Mononuclear cell (primary cell): ENCODE measurements around the gene CHRNA10. TPM values are rescaled to one million over a fixed set of nuclear protein-coding genes. Genes with fewer than 3 reads are reported as not detected.
A peak's percentile ranks its signal among the peaks of the same experiment; 100 is the strongest.
"Not testable (repeated sequence)": the region's sequence is repeated elsewhere in the genome, so short reads cannot be mapped to it uniquely, and the experiment has no call there.

Experiments
- H3K27me3 ChIP-seq: 2 replicates; pipeline ENCODE4 v1.6.0; 2011; ENCODE audit warnings: low read length, control low read depth; ENCODE audit not compliant: insufficient read depth
- H3K4me1 ChIP-seq: 2 replicates; pipeline ENCODE4 v1.5.1; 2011; ENCODE audit warnings: mild to moderate bottlenecking, low read length, control low read depth; ENCODE audit not compliant: insufficient read depth
- H3K4me3 ChIP-seq: 2 replicates; pipeline ENCODE4 v1.5.1; 2011; ENCODE audit warnings: mild to moderate bottlenecking, low read length, moderate library complexity
- H3K9me3 ChIP-seq: 2 replicates; pipeline ENCODE4 v1.5.1; 2011; ENCODE audit warnings: low read depth, mild to moderate bottlenecking, control low read depth, low read length
- total RNA-seq: library from RNA; depleted of rRNA; stranded (reverse); fragments of >200 nt; gene quantifications from one replicate; pipeline ENCODE4 v1.2.3, GENCODE V29; 2012

Gene CHRNA10
- total RNA-seq, 1 donor = 0.31 TPM

DNA sequence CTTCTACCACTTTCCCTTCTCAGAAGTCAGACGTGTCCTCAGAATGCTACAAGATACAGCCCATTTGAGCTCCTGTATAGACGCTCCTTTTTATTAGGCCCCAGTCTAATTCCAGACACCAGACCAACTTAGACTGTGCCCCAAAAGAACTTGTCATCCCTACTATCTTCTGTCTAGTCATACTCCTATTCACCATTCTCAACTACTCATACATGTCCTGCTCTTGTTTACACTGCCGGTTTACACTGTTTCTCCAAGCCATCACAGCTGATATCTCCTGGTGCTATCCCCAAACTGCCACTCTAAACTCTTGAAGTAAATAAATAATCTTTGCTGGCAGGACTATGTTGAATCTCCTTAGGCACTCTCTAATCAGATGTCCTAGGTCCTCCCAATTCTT is 18.7 kb downstream of the CHRNA10 start:
- not testable (repeated sequence) for H3K4me3 ChIP-seq, H3K4me1 ChIP-seq, H3K9me3 ChIP-seq, H3K27me3 ChIP-seq

DNA sequence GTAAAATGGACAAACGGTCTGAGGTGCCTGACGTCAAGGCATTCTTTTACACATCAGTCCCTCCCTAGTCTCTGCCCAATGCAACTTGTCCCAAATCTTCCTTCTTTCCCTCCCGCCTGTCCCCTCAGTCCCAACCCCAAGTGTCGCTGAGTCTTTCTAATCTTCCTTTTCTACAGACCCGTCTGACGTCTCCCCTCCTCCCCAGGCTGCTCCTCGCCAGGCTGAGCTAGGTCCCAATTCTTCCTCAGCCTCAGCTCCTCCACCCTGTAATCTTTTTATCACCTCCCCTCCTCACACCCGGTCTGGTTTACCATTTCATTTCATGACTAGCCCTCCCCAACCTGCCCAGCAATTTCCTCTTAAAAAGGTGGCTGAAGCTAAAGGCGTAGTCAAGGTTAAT is 21.8 kb downstream of the CHRNA10 start:
- not testable (repeated sequence) for H3K4me1 ChIP-seq, H3K9me3 ChIP-seq, H3K4me3 ChIP-seq, H3K27me3 ChIP-seq

DNA sequence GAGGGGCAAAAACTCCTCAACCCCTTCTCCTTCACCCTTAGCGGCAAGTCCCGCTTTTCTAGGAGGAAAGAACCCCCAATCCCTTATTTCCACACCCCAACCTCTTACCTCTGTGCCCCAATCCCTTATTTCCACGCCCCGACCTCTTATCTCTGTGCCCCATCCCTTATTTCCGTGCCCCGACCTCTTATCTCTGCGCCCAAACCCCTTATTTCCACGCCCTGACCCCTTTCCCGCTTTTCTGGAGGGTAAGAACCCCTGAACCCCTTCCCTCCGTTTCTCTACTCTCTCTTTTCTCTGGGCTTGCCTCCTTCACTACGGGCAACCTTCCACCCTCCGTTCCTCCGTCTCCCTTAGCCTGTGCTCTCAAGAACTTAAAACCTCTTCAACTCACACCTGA is 22.3 kb downstream of the CHRNA10 start:
- H3K9me3 ChIP-seq, H3K4me3 ChIP-seq, H3K27me3 ChIP-seq, H3K4me1 ChIP-seq: not testable (repeated sequence)

DNA sequence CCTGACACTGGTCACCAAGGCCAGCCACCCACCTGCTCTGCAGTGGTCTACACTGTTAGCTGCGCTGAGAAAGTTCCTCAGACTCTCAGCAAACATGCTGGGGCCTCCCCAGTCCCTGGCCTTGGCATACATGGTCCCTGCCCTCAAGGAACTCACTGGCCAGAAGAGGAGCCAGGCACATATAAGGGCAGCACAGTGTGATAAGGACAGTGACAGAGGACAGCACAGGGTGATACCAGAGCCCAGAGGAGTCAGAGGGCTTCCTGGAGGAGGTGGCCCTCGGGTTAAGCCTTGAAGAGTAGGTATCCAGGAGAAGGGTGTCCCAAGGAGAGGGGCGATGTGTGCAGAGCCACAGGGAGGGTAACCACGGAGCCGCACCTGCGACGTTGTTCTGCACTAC is 25.6 kb downstream of the CHRNA10 start:
- H3K27me3 ChIP-seq = peaks cover 24% of the 10 kb centered on the region
- no peak overlapping the region for H3K4me3 ChIP-seq
- peaks cover 7% of the 10 kb centered on the region for H3K4me1 ChIP-seq
- H3K9me3 ChIP-seq = no peaks in the 10 kb centered on the region

DNA sequence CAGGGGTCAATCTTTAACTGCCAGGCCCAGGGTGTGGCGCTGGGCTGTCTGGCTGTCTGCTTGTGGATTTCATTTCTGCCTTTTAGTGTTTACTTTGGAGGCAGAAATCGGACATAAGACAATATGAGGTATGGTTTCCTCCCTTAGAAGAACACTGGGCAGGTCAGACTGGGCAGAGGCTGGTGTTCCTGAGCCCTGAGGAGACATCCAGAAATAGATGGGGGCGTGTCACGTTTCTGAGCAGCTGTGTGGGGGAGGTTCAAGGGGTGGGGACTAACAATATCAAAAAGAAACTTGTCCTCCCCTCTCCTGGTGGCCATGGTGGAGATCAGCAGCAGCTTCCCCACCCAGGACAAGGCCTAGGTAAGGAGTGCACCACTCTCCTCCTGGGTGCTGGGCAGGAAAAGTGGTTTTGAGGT is 26.4 kb downstream of the CHRNA10 start, which contains the start of gene ART1:
ART1 (plus strand) TSS at position 312 of the 419 bp plus-strand sequence. CDS start 14,086 bp downstream, outside the sequence.
- Histone ChIP-seq H3K9me3 (no peaks in the 10 kb centered on the region), H3K4me1 (peaks cover 7% of the 10 kb centered on the region), H3K27me3 (peaks cover 24% of the 10 kb centered on the region), H3K4me3 (no peak within 1 kb of the TSS)

DNA sequence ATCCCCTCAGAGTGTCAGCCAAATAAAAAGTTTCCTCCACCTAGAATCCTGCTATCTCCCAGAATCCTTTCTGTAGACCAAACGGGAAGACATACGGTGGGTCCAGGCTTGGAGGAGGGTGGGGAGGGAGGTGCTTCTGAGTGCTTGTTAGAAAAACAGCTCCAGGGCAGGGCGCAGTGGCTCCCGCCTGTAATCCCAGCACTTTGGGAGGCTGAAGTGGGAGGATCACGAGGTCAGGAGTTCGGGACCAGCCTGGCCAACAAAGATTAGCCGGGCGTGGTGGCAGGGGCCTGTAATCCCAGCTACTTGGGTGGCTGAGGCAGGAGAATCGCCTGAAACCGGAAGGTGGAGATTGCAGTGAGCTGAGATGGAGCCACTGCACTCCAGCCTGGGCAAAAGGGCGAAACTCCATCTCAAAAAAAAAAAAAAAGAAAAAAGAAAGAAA is 28.1 kb downstream of the CHRNA10 start:
- H3K27me3 ChIP-seq = peaks cover 24% of the 10 kb centered on the region
- H3K4me3 ChIP-seq, H3K4me1 ChIP-seq, H3K9me3 ChIP-seq: not testable (repeated sequence)

DNA sequence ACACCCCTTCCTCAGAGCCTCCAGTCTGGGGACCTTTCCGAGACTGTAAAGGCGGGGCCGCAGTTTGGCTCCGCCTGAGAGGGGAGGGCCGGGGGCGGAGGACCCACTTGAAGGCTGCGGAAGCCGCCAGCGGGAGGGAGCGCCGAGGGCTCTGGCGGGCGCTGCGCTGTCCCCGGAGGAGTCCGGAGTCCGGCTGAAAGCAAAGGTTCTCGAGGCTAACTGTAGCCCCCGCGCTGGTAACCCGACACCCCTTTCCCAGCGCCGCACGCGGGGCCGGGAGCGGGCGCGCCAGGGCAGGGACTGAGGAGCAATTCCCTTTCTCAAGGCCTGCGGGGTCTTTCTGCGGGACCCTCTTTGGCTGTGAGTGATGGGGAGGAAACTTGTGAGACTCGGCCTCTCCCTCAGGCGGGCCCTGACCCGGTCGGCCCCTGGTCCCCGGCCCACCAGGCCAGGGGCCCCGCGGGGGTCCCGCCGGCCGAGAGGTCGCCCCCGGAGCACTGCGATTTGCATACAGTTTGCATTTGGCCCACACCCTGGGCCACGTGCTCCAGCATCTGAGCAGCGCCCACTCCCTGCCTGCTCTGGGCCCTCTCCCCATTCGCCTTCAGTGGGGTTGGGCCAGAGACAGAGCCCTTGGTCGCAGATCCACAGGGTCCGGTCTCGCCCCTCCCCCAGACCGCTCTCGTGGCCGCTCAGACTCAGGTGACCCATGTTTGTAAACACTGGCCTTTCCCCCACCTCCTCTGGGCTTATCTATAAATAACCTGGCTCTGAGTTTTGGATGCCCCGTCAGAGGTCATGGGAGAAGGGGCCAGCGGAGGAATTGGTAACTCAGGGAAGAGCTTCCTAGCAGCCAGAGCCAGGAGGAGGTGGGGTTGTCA is 28.9 kb downstream of the CHRNA10 start:
- Histone ChIP-seq H3K9me3 (no peaks in the 10 kb centered on the region), H3K4me3 (peak overlapping the region; percentile 12), H3K27me3 (peaks cover 24% of the 10 kb centered on the region), H3K4me1 (peaks cover 7% of the 10 kb centered on the region)

DNA sequence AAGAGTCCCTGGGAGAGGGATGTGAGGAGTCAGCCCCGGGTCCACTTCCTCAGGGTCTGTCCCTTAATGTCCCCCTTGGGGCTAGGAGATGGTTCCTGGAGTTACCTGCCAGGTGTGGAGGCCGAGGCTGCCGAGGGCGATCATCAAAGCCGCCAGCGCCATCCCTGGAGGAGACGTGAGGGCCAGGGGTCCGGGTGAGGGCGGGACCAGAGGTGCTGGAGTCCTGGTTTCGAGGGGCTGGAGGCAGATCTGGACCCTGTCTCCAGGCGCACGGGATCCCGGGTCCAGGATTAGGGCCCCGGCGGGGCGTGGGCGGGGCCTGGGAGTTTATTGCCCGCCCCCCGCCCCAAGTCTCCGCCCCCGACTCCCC is 29.5 kb downstream of the CHRNA10 start, which contains the start of gene ART5:
ART5 (minus strand) TSS at position 292 of the 370 bp plus-strand sequence; CDS start at position 162, 130 bp downstream.
- Histone ChIP-seq H3K4me3 (peak within 1 kb of the TSS; percentile 12), H3K27me3 (peaks cover 24% of the 10 kb centered on the region), H3K4me1 (peaks cover 7% of the 10 kb centered on the region)

DNA sequence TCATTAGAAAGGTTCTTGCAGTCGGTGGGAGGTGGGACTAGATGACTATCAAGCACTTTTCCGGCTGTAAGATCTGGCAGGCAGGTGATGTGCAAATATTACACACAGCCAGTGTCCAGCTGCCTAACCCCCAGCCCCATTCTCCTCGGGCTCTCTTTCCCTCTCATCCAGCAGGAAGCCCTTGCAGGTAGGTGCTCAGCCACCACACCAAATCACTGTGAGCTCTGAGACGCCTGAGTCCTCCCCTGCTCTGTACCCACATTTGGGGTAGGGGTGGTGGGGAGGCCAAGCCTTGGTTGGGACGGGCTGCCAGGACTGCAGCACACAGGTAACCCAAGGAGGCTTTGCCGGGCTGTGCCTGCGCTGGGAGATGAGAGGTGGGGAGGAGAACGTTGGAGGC is 30.0 kb downstream of the CHRNA10 start:
- no peaks in the 10 kb centered on the region for H3K9me3 ChIP-seq
- H3K4me1 ChIP-seq = peaks cover 7% of the 10 kb centered on the region
- H3K27me3 ChIP-seq = peaks cover 24% of the 10 kb centered on the region
- H3K4me3 ChIP-seq = no peak overlapping the region

More for the DNA sequence above, 29.5 kb downstream of the CHRNA10 start, which contains the start of gene ART5:
- H3K9me3 ChIP-seq = no peaks in the 10 kb centered on the region

DNA sequence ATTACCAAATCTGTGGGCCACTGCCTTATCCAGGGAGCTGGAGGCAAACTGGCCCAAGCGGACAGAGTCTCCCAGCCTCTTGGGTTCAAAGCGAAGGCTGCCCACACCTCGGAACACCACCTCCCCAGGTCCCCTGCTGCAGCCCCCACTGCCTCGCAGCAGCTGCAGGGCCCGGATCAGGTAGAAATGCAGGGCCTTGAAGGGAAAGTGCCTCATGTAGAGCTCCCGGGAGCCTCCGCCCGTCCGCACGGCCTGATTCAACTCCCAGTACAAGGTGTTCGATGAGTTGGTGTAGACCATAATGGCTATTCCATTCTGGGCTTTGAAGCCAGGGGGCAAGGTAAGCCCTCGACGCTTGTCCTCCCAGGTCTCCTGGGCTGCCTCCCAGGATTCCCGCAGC is 31.3 kb downstream of the CHRNA10 start:
- Histone ChIP-seq H3K27me3 (peaks cover 24% of the 10 kb centered on the region), H3K4me3 (no peak overlapping the region), H3K4me1 (peaks cover 7% of the 10 kb centered on the region), H3K9me3 (no peaks in the 10 kb centered on the region)

DNA sequence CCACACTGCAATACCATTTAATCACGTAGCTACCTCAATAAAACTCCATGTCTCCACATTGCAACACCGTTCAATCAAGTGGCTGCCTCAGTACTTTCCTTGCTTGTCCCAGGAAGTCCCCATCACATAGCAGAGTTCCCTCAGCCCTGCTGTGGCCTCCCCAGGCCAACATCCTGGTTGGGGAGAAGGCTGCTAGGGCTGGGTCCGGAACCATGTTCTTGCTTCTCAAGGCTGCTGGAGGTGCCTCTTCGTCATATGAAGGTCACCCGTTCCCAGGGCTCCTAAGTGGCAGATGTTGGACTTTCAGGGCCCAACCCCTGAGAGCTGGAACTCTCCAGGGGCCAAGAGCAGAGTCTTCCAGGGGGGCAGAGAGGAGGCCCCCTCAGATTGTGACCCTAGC is 32.7 kb downstream of the CHRNA10 start:
- no peaks in the 10 kb centered on the region for H3K9me3 ChIP-seq
- H3K4me3 ChIP-seq = no peak overlapping the region
- peaks cover 20% of the 10 kb centered on the region for H3K27me3 ChIP-seq
- H3K4me1 ChIP-seq = peaks cover 7% of the 10 kb centered on the region

DNA sequence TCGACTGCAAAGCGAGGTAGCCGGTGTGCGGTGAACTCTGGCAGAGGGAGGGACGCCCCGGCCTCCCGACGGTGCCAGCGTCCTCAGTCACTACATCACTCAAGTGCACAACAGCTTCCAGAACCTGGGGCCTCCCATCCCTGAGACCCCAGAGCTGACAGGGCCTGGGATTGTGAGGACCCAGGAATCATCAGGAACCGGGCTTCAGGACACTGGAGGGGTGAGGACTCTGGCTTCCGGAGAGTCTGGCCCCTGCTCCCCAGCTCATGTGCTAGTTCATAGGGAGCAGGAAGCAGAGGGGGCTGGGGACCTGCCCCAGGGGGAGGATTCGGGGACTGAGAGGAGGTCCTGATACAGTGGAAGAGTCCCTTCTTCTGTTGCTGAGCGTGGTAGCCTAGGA is 34.0 kb downstream of the CHRNA10 start:
- Histone ChIP-seq H3K4me3 (no peak overlapping the region), H3K4me1 (peaks cover under 1% of the 10 kb centered on the region), H3K9me3 (no peaks in the 10 kb centered on the region), H3K27me3 (peaks cover 7% of the 10 kb centered on the region)

DNA sequence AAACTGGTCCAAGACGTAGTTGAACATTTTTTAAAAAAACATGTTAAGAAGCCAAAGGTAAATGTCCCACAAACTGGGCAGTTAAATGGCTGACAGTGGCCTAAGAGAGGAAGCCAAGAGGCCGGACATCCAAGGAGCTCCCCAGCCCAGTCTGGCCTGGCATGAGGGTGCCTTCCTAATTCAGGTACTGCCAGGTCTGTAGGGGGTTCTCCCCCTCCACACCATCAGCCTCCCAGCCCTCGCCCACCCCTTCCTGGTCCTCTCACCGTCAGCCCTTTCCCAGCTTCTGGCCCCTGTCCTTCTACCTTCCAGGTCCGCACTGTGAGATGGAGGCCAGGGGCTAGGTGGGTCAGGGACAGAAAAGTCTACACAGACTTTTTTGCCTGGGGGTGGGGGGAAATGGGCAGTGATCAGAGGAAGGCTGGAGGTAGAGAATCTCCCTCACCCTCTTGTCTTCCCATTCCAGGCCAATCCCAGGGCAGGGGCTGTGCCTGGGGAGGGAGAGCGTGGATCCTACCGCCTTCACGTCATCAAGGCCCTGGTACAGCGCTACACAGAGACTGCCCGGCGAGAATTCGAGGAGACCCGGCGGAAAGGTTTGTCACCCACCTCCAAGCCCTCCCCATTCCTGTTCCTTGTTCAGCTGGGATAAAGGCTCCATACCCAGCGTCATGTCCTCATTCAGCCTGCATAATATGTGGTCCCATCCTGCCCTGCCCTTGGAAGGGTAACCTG is 35.4 kb downstream of the CHRNA10 start:
- no peaks in the 10 kb centered on the region for H3K9me3 ChIP-seq
- no peaks in the 10 kb centered on the region for H3K27me3 ChIP-seq
- no peaks in the 10 kb centered on the region for H3K4me1 ChIP-seq
- H3K4me3 ChIP-seq = no peak overlapping the region

DNA sequence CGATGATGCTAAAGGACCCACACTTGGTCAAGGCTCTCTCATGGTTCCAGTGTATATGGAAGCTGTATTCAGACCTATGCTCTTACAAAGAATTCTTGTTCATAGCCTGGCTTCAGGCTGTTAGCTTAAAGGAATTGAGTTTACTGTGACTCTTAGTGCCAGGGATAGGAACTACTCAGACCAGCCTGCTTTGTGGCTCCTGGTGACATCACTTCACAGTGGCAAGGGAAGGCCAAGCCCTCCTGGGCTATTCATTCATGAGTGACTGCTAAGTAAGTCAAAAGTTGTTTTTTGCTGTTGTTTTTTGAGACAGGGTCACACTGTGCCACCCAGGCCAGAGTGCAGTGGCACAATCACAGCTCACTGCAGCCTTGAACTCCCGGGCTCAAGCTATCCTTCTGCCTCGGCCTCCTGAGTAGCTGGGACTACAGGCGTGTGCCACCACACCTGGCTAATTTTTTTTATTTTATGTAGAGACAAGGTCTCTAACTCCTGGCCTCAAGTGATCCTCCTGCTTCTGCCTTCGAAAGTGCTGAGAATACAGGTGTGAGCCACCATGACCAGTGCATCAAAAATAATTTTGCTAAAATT is 39.0 kb downstream of the CHRNA10 start:
- Histone ChIP-seq H3K9me3 (no peaks in the 10 kb centered on the region), H3K4me3 (no peak overlapping the region), H3K27me3 (no peaks in the 10 kb centered on the region), H3K4me1 (no peaks in the 10 kb centered on the region)

DNA sequence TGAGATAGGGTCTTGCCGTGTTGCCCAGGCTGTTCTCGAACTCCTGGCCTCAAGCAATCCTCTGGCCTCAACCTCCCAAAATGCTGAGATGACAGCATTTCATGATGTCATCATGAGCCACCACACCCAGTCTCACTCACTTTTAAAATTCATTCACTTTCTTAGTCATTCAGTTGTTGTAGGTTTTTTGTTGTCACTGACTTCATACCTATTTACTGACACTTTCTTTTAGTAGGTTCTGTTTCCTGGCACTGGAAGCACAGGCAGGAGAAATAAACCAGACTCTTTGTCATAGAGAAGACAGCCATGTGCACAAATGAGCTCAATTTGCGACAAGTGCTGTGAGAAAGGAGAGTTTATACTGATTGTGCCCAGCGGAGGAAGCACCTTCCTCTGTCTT is 39.9 kb downstream of the CHRNA10 start:
- no peaks in the 10 kb centered on the region for H3K27me3 ChIP-seq
- no peaks in the 10 kb centered on the region for H3K9me3 ChIP-seq
- no peak overlapping the region for H3K4me3 ChIP-seq
- peaks cover 5% of the 10 kb centered on the region for H3K4me1 ChIP-seq
